Measurements from ENCODE around the gene RTP4. TPM values are rescaled to one million over a fixed set of nuclear protein-coding genes. Genes with fewer than 3 reads are reported as not detected.

The RTP4 gene
- total and polyA plus RNA-seq, 9 of the 15 experiments (the other 6 are each of a cell fraction or from before 2014, with no cell fraction given) = 0.06 to 0.17 TPM; not detected in 7

- TF ChIP-seq ZNF407 (IDR thresholded peaks at IDR 0.05; ENCODE audit: low read depth) (no peak), ZNF282 (CRISPR knock-in tag; IDR thresholded peaks at IDR 0.05) (no peak), FUS (optimal IDR thresholded peaks at IDR 0.05; ENCODE audit: low read depth, low read length) (no peak), HDAC1 (IDR thresholded peaks at IDR 0.05) (no peak), ZBTB9 (CRISPR knock-in tag; IDR thresholded peaks at IDR 0.05) (no peak), MEF2A (IDR thresholded peaks at IDR 0.05; ENCODE audit: control insufficient read depth, low read depth, low read length) (no peak), NR2C1 (IDR thresholded peaks at IDR 0.05) (no peak), NR2C1 (tag; IDR thresholded peaks at IDR 0.05) (no peak), ILF3 (IDR thresholded peaks at IDR 0.05; ENCODE audit: borderline replicate concordance) (no peak), PTTG1 (tag; IDR thresholded peaks at IDR 0.05; ENCODE audit: low read depth) (no peak), ARID3B (CRISPR knock-in tag; IDR thresholded peaks at IDR 0.05; ENCODE audit: borderline replicate concordance) (no peak), ILK (tag; IDR thresholded peaks at IDR 0.05; ENCODE audit: borderline replicate concordance, low read depth) (no peak), SP1 (CRISPR knock-in tag; IDR thresholded peaks at IDR 0.05) (no peak)
These were observed 14.5 kb downstream of the RTP4 start (continued) for GRCh38 chr3:187382609-187383151.
